Stimulated activated CD4-positive, alpha-beta T cell treated with anti-CD3 and anti-CD28 coated beads, Interleukin-4, amount 100 ng/mL, for 24 hours (primary cell): ENCODE measurements around the gene RFX8.
"Not testable (repeated sequence)": the region's sequence is repeated elsewhere in the genome, so short reads cannot be mapped to it uniquely, and the experiment has no call there.

Source experiments
- DNase-seq: peaks from one replicate; pipeline ENCODE4 v3.0.0-alpha.2; 2020

The RFX8 gene

DNA sequence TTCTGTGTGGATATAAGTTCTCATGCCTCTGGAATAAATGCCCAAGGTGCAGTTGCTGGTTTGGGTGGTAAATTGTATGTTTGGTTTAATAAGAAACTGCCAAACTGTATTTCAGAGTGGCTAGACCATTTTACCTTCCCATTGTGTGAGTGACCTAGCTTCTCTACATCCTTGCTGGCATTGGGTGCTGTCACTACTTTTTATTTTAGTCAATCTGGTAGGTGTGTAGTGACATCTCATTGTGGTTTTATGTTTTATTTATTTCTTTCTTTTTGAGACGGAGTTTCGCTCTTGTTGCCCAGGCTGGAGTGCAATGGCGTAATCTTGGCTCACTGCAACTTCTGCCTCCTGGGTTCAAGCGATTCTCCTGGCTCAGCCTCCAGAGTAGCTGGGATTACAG, 36.4 kb downstream of the RFX8 start:
- not testable (repeated sequence) for DNase-seq

DNA sequence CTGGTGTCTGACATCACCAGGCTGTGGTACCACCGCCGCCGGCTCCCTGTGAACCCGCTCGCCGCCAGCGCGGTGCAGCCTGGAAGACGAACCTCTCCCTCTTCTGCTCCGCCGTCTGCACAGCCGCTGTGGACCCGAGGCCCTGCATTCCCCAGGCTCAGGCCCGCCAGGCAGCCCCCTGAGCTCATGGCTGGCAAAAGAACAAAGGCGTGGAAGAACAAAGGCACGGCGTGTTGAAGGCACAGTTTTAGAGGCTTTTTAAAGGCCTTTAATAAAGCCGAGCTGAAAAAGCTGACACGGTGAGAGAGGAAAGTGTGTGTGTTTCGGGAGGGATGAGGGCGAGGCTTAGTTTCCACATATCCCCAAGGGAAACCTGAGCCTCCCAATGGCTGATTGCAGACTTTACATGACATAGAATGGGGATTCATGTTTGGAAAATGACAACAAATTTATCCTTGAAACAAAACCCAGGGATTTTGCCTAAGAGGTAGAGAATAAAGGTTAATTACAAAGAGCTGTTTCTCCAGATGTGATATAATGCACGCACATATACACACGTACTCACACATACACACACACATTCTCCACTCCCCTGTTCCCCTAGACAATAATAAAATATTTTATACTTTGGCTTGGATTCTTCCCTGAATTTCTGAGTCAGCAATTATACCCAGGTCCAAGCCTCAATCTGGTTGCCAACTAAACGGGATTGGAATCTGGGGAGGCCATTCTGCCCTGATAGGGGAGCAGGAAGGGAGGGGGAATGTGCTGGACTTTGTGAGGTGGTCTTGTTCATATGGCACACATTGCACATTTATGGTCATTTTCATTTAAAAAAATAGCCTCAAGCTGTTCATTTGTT, 39.7 kb downstream of the RFX8 start:
- DNase-seq, result no peak

DNA sequence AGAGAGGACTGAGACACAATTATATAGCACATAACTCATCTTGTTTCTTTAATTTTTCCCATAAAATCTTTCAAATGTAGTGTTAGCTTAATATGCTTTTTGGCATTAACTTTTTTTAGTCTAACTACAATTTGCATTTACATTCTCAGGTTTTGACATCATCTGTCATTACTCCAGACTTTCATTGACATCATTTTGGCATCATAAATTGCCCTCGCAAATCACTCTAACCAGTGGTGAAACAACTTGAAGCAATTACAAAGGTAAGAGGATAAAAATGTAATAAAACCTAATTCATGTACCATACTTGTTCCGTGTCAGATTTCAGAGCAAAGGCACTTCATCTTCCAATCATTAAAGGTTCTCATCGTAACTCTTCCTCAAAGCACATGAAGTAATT, 41.4 kb downstream of the RFX8 start:
- DNase-seq, result no peak

DNA sequence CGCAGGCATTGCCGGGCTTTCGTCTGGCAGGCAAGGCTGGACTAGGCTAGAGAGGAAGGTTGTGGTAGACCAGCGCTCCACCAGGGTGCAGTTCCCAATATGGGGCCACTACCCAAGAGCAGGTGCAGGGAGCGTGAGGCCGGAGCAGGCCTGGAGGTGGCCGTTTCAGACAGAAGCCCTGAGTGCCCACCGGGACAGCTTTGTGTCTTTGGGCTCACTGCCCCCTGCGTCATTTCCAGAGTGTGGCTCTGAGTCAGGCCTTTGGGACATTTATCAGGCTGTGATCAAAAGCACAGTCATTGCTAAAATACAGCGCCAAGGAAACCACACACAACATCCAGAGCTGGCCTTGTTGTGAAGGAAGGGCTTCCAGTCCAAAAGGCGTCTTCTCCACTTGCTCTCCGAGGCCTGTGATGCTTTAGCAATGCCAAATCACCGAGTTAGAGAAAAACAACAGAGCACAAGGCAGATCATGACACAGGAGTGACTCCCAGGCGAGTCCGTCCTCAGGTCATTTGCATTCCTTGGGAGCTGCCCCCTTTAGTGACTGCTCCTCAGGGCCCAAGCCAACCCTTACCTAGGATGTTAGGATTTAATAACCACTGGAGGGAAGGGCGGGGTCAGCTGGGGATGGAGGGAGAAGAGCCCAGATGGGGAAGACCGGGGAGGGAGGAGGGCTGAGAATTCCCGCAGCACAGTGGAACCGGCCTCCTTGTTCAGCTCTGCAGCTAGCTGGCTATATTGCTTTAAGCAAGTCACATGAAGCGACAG, 42.3 kb downstream of the RFX8 start:
- no peak for DNase-seq

DNA sequence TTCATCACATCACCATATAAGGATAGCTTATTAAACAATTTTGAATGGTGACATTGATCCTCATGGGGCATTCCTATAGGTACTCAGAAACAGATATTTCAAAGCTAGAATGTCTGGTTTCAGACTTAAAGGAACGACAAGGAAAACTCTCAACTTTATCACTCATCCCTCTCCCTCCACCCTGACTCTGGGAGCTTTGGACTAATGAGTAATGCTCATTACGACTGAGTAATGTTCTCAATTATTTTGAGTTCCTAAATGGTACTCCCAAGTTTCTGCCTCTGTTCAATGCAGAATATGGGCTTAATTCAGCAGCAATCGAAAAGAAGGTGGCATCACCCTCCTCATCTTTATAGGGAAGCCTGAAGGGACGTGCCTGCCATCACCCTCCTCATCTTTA, 43.4 kb downstream of the RFX8 start:
- DNase-seq, result no peak

DNA sequence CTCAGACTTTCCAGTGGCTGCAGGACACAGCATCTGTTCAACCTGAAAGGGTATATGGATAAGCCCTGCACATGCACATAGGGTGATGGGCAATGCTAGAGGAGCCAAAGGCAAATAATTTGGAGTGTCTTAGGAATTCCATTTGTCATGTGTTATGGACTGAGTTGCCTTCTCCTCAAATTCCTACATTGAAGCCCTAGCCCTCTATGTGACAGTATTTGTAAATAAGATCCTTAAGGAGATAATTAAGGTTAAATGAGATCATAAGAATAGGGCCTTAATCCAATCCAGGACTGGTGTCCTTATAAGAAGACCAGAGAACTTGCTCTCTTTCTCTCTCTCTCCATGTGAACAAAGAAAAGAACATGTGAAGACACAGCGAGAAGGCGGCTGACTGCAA, 44.8 kb downstream of the RFX8 start:
- no peak for DNase-seq

DNA sequence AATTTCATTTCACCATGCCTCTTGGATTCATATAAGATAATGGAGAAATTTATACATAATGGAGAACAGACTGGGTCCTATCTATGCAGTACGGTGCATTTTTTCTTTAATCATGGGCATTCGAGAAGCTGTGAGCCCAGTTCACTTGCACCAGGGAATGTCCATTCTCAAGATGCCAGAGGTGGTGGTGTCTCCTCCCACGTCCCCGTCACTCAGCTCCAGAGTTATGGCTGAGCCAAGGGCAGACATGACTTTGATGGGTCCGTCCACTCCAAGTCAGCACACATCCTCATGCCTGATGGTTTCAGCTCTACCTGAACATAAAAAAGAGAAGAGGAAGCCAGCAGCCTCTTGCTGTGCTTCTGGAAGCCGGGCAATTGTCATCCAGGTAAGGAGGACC, 45.5 kb downstream of the RFX8 start:
- no peak for DNase-seq

DNA sequence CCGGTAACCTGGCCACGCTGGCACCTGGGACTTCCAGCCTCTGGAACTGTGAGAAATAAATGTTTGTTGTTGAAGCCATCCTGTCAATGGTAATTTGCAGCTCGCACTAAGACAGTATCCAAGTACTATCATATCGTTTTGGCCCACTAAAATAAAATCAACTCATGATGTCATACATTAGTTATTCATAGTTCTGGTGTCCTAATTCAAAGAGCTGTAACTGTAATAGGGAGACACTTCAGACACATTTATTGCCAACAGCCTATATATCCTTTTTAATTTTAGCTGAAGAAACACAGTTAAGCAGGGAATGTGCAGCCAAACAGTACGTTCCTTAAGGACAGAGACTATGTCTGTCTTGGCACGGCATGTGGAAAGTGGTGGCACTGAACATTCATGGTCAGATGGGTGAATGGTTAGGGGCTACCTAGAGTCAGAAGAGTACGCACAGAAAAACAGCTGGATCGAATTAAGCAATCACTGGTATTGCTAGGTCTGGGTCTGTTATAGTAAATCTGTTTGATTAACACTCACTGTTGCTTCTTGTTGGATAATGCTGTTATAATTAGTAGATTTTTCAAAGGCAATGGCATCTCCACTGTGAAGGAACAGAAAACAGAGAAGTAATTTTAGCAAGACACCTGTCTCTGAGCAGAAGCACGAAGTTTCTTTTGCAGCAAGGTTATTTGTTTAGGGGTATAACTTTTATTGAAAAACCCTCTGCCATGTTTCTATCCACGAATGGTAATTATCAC, 46.3 kb downstream of the RFX8 start:
- DNase-seq, result no peak

DNA sequence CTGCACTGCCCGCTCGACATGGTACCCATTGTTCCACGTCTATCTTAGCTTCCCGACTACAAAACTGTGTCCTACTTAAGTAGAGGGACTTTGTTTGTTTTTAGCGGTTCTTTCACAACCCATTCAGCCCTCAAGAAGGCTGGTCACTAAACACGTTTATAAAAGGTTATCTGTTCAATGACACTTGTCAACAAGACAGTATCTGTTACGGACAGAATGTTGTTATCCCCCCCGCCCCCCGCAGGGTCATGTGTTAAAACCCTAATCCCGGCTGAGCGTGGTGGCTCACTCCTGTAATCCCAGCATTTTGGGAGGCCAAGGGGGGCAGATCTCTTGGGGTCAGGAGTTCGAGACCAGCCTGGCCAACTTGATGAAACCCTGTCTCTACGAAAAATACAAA, 47.2 kb downstream of the RFX8 start:
- no peak for DNase-seq

DNA sequence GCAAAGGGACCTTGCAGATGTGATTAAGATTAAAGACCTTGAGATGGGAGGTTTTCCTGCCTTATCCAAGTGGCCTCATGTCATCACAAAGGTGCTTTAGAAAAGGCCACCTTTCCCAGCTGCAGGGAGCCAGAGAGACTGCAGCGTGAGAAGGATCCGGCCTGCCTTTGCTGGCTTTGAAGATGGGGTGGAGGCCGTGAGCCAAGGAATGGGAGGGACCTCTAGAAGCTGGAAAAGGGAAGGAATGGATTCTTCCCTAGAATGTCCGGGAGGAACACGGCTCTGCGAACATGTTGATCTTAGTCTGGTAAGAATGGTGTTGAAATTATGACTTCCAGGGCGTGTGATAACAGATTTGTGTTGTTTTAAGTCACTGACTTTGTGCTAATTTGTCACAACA, 47.7 kb downstream of the RFX8 start:
- no peak for DNase-seq

DNA sequence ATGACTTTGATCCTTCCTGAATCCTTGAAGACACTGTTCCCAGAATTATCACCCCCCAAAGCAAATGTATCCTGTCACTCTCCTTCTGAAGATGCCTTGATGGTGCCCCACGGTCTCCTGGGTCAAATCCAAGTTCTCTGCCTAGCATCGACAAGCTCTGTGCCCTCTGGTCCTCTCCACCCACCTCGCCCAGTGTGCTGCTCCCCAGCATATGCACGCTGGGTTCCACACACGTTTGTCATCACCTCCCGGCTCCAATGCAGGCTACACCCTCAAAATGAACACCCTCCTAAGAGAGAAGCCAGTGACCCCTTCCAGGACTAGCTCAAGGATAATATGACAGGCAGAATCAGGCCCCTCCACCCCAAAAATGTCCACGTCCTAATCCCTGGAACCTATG, 48.1 kb downstream of the RFX8 start:
- DNase-seq, result no peak

DNA sequence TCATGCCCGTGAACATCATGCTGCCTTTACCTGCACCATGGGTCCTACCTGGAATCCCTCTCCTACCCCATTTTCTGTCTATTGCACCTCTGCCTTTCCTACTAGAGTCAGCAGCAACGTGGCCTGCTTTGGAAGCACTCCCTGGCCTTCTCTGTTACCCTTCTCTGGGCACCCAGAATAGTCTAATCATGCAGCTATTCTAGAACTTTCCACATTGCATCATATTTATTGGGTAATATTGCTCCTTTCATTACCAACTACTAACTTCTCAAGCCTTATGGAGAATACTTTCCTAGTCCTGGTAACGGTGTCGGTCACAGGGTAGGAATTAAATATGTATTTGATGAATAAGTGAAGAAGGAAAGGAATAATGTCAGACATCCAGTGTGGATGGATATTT, 54.3 kb downstream of the RFX8 start:
- DNase-seq, result no peak

DNA sequence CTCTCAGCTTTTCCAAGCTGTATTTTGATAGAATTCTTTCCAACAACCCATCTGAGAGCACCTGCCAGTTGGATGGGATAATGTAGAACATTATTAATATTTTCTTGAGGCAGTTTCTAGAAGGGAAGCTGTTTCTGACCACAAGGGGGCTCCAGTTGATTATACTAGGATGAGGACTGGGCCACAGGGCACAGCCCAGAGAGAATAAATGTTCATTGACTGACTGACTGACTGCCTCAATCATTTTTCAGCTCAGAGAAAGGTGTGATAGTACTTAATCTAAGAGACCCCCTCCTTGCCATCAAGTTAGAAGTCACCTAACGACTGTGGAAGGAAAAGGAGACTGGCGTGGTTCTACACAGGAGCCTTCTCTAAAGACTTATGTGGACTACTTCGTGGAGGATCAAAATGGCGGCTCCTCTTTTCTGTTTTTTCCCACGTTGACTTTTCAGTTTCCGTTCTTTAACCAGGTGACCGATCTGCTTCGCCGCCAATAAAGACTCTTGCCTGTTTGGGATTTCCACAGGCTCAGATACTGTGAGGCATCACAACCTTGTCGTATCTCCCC, 55.7 kb downstream of the RFX8 start:
- peak; percentile 75 for DNase-seq

DNA sequence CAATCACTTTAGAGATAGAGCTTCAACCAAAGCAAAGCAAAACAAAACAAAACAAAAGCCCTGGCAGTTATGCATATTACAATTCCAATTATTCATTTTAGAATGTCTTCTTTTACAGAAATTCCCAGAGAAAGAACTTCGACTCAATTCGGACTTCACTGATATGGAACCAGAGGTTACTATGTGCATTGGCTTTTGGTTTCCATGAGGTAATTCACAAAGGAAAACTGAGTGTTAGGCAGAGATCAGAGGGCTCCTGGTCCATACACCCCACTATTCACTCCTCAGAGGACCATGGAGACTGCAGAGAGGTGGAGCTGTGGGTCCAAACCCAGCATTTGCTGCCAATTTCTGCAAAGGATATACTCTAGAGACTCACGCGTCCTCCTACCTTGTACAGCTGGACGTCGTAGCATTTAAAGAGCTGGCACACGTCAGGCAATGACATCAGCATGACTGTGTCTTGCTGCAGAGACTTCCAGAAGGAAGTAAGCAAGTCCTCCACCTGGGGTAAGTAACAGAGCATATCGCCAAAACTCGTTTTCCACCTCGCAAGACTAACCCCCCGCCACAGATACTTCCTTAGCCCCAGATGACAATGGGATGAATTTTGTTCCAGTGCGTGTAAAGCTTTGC, 56.3 kb downstream of the RFX8 start:
- no peak for DNase-seq

DNA sequence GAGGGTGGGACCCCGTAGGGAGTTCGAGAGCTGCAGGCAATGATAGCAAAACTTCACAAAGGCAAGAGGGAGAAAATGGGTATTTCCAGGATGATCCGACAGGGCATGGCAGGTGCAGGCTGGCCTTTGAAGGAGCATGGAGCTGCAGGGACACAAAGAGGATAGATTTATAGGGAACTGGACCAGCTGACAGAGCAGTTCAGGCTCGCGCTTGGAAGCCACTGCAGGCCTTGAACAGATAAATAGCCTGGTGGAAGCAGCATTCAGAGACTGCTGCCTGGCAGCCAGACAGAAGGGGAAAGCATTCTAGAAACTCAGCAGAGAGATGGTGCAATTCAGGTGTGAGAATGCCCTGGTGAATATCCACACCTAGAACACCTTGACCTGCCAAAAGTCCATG, 58.3 kb downstream of the RFX8 start:
- DNase-seq, result no peak

DNA sequence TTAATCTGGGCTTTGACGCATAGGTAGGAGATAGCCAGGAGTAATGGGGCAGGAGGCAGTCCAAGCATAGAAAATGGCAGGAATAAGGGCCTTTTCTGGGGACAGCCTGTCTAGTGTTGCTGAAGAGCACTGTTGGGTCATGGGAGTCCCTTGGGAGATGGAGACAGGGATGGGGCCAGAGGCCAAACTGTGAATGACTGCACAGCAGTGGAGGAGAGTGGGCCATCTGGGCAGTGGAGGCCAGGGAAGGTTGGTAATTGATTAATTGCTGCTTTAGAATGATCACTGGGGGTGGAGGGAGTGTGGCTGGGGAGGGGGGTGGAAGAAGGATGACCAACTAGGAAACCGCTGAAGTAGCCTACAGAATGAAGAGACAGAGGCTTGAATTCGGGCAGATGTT, 59.0 kb downstream of the RFX8 start:
- DNase-seq, result no peak

DNA sequence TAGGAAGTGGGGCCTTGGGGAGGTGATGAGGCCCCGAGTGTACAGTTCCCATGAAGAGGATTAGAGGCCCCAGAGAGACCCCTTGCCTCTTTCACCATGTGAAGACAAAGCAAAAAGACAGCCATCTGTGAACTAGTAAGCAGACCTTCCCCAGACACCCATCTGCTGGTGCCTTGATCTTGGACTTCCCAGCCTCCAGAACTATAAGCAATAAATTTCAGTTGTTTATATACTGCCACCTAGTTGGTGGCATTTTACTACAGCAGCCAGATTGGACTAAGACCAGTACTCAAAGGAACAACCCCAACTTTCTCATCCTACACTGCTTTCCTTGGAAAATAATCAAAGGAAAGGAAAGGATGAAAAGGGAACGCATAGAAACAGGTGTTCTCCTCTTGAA, 59.7 kb downstream of the RFX8 start:
- DNase-seq, result no peak

DNA sequence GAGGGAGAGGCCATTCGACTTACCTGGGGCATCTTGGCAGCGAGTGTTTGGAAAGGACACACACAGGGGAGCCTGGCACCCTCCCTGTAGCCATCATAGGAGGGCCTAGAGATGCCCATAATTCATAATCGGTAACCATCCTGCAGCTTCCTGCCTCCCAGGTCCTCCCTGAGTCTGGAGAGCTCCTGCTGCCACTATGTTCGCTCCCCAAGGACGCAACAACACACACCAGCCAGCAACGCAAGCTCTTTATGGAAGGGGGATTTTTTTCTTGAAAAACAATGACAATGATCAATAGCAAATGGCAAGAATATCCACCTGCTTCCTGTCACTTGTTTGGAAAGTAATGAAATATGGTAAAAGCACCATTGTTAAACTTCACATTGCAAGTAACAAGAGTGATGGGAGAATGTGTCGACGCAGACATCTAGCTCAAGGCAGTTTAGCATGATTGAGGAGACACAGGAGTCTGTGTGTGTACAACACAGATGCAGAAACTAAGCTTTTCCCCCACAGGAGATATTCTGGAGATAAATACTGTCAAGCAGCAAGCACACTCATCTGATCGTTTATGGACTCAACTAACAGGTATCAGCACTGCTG, 62.7 kb downstream of the RFX8 start:
- no peak for DNase-seq

DNA sequence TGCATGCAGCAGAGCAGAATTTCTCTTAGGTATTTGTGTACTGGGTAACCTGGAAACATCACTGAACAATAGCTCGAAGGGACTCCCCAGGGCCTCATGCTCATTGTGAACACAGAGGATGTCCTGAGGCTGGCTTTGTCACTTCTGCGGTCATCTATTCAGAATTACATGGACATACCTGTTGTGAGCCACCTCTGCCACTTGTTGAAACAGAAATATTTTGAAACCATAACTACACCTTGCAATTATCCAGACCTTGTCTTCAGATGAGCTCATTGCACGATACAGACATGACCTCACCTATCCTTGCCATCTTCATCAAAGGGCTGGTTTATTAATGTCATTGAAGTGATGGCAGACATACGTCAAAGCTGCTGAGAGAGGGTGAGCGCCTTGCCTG, 64.2 kb downstream of the RFX8 start:
- no peak for DNase-seq

DNA sequence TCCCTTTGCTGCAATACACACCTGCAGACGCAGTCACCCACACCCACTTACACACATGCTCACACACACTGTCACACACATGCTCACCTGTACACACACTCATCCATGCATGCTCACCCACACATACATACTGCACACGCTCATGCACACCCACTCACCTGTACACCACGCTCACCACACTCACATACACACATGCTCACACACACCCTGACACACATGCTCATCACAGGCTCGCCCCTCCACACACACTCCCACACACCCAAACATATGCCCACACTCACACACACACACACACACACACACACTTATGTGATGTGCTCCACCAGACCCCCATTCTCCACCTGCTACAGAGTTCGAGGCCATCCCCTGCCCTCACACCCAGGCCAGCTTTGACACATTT, 64.8 kb downstream of the RFX8 start:
- no peak for DNase-seq

DNA sequence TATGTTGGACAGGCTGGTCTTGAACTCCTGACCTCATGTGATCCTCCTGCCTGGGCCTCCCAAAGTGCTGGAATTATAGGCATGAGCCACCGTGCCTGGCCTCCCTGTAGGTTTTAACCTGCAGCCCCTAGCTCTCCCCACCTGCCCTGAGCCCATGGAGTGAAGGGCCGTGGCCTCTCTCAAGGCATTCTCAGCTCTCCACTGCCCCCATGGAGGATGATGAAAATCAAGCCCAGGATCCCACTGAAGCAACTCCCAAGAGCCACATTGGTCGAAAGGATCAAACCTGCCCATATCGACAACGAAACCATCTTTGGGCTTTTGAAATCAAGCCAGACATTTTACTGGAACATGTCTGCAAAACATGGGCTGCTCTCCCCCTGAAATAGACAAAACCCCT, 65.2 kb downstream of the RFX8 start:
- no peak for DNase-seq

DNA sequence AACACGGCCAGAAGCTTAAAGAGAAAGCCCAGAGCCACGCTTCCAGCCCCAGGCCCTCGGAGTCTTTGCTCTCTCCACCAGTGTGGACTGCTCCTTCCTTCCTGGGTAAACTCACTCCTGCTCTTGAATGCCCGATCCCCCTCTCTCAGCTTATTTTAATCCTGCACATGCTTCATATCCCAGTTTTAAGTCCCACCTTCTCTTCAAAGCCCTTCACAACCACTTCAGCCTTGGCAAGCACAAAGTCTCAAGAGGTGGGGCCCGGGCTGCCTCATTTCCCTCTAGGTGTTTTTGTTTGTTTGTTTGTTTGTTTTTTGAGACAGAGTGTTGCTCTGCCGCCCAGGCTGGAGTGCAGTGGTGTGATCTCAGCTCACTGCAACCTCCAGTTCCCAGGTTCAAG, 66.0 kb downstream of the RFX8 start:
- DNase-seq, result no peak
